PC-3 (cell line): ENCODE measurements around the gene LTBP3. TPM values are rescaled to one million over a fixed set of nuclear protein-coding genes. Genes with fewer than 3 reads are reported as not detected.
A peak's percentile ranks its signal among the peaks of the same experiment; 100 is the strongest.

ENCODE experiments used
- ATAC-seq: fragments of 200-7000 bp; cut with Tn5 transposase; 2 replicates; pipeline ENCODE4 v1.9.1; 2020; ENCODE audit warnings: mild to moderate bottlenecking, moderate library complexity
- Bru-seq: library from RNA; stranded (reverse); fragments of 400-500 nt; gene quantifications from one replicate; lab custom pipeline; 2021; lab: Mats Ljungman, UMichigan
- BruChase-seq, 2 experiments: library from RNA; stranded (reverse); fragments of 400-500 nt; gene quantifications; one replicate each; lab custom pipeline; 2021; lab: Mats Ljungman, UMichigan
- BruUV-seq: library from RNA; stranded (reverse); fragments of 400-500 nt; replicated peaks from 2 replicates; lab custom pipeline; 2021; lab: Mats Ljungman, UMichigan
- CTCF ChIA-PET: fragments of 300-600 bp; sonication (Branson Sonifier 250); formaldehyde crosslinking; loops from one replicate; lab custom pipeline; 2022; ENCODE audit warnings: antibody characterized with exemption; lab: Charles Lee
- POLR2A ChIA-PET: fragments of 300-600 bp; sonication (Branson Sonifier 250); formaldehyde crosslinking; loops from one replicate; lab custom pipeline; 2022; ENCODE audit warnings: antibody characterized with exemption; ENCODE audit not compliant: unreplicated experiment; lab: Charles Lee
- DNase-seq: peaks from one replicate; pipeline ENCODE4 v3.0.0-alpha.2; 2015
- H2AFZ ChIP-seq: fragments of 300-600 bp; sonication (generic); 2 replicates; pipeline ENCODE4 v1.6.0; 2016; ENCODE audit warnings: antibody characterized with exemption, low read length
- H3F3A ChIP-seq: fragments of 300-600 bp; sonication (generic); one replicate; pipeline ENCODE4 v1.6.0; 2017; ENCODE audit warnings: antibody characterized with exemption, low read length, control low read depth, mild to moderate bottlenecking; ENCODE audit not compliant: unreplicated experiment
- H3K27ac ChIP-seq: fragments of 300-600 bp; sonication (generic); 2 replicates; pipeline ENCODE4 v1.5.1; 2016; ENCODE audit warnings: mild to moderate bottlenecking, low read length
- H3K27me3 ChIP-seq: fragments of 300-600 bp; sonication (generic); 2 replicates; pipeline ENCODE4 v1.6.1; 2016; ENCODE audit warnings: low read length, mixed read lengths
- H3K36me3 ChIP-seq: fragments of 300-600 bp; sonication (generic); 2 replicates; pipeline ENCODE4 v1.6.1; 2016; ENCODE audit warnings: low read depth, mixed run types, low read length, mixed read lengths
- H3K4me1 ChIP-seq: fragments of 300-600 bp; sonication (generic); 2 replicates; pipeline ENCODE4 v1.5.1; 2016; ENCODE audit warnings: low read length; ENCODE audit not compliant: insufficient read depth
- H3K4me2 ChIP-seq: fragments of 300-600 bp; sonication (generic); 2 replicates; pipeline ENCODE4 v1.6.0; 2016; ENCODE audit warnings: low read length
- H3K4me3 ChIP-seq: fragments of 300-600 bp; sonication (generic); 2 replicates; pipeline ENCODE4 v1.5.1; 2016; ENCODE audit warnings: mild to moderate bottlenecking, low read length, mixed read lengths
- H3K79me2 ChIP-seq: fragments of 300-600 bp; sonication (generic); 2 replicates; pipeline ENCODE4 v1.6.1; 2017; ENCODE audit warnings: low read length, mixed read lengths
- H3K9ac ChIP-seq: fragments of 300-600 bp; sonication (generic); 2 replicates; pipeline ENCODE4 v1.6.0; 2016; ENCODE audit warnings: mild to moderate bottlenecking, low read length
- H3K9me2 ChIP-seq: fragments of 300-600 bp; sonication (generic); replicated peaks from 2 replicates; pipeline ENCODE4 v1.6.1; 2016; ENCODE audit warnings: mixed run types, low read length, mixed read lengths
- H3K9me3 ChIP-seq: fragments of 300-600 bp; sonication (generic); 2 replicates; pipeline ENCODE4 v1.6.1; 2016; ENCODE audit warnings: low read length, mixed read lengths
- H4K20me1 ChIP-seq: fragments of 300-600 bp; sonication (generic); 2 replicates; pipeline ENCODE4 v1.6.1; 2016; ENCODE audit warnings: low read length, mixed read lengths
- EZH2 ChIP-seq: fragments of 300-600 bp; sonication (generic); IDR thresholded peaks from one replicate; pipeline ENCODE4 v1.6.1; 2017; ENCODE audit warnings: antibody characterized with exemption, mild to moderate bottlenecking, low read length; ENCODE audit not compliant: unreplicated experiment
- EZH2phosphoT487 ChIP-seq: fragments of 300-600 bp; sonication (generic); IDR thresholded peaks from 2 replicates; pipeline ENCODE4 v1.6.1; 2018; ENCODE audit warnings: mild to moderate bottlenecking, antibody characterized with exemption, low read length, borderline replicate concordance
- intact Hi-C: fragments of 100-400 bp; cut with micrococcal nuclease; formaldehyde crosslinking; loops from 2 replicates; pipeline ENCODE4 v1.9.0; 2023
- long read RNA-seq: library from polyadenylated mRNA; unstranded; transcript quantifications from one replicate; pipeline ENCODE4 v2.0.0, GENCODE V29; 2021; ENCODE audit not compliant: unreplicated experiment
- total RNA-seq: library from RNA; depleted of rRNA; stranded (reverse); fragments of >200 nt; gene quantifications from 2 replicates; pipeline ENCODE4 v1.2.3, GENCODE V29; 2014; rRNA removed
- TF ChIP-seq, protein P1 (sequence below): fragments of 300-600 bp; sonication (generic); conservative IDR thresholded peaks from 2 replicates; pipeline ENCODE4 v1.5.1; 2017; ENCODE audit warnings: antibody characterized with exemption, low read depth, mild to moderate bottlenecking, low read length

The LTBP3 gene
- total RNA-seq = 197 and 233 TPM in 2 replicates
- percentile 76 among the genes with signal in this experiment for Bru-seq, nascent RNA
- BruChase-seq, experiment 1, labeled RNA remaining after a 6-hour chase = percentile 85 among the genes with signal in this experiment
- BruChase-seq, experiment 2, labeled RNA remaining after a 2-hour chase = percentile 80 among the genes with signal in this experiment
- long read RNA-seq, transcript LTBP3-221 (17 exons, 3,327 nt) = minor isoform, 13 of 424 reads
- long read RNA-seq, transcript LTBP3-212 (12 exons, 1,997 nt) = minor isoform, 6 of 424 reads
- long read RNA-seq, transcript LTBP3-220 (6 exons, 748 nt) = major isoform, 78 of 424 reads
- long read RNA-seq, partial matches to known transcripts = 282 of 424 reads
- long read RNA-seq, other reads (novel, unspliced or antisense) = 40 of 424 reads

DNA sequence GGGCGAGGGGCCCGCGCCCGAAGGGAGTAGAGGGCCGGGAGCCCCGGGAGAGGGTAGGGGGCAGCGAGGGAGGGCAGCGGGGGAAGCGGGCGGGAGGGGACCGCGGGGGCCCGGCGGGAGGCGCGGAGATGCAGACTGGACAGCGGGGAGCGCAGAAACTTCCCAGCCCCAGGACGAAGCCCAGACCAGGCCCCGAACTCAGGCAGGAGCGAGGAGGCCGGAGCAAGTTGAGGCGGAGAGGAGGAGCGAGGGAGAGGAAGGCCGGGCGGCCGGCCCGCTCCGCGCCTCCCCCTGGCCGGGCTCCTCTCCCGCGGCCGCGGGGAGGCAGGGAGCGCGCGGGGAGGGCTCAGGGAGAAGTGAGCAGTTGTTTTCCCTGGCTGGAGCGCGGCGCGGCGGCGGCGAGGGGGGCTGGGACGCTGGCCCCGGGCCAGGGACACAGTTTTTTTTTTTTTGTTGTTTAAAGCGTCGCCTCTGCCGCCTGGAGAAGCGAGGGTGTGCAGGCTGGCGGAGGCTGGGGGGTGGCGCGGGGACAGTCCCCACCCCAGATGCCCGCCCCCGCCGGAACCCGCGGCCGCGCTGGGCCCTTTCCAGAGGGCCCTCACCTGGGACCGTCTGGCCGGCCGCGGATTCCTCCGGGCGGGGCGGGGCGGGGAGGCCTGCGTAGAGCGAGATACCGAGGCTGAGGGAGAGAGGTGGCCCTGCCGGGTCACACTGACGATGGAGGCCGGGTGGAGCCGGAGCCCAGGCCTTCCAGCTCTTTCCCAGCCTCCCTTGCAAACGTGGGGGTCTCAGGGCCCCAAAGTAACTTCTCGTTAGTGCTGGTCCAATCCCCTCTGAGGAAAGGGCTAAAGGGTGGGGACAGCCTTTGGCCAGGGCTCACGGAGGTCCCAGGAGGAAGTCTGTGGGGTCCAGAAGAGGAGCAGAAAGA is at the start of gene LTBP3:
Gene LTBP3, minus strand, starts transcription at position 358 of the 928 bp plus-strand sequence. CDS start 400 bp downstream, outside the sequence.
- Histone ChIP-seq H4K20me1 (no peaks in the 10 kb centered on the region), H3F3A (peaks cover 12% of the 10 kb centered on the region), H3K4me3 (peak within 1 kb of the TSS; percentile 68), H2AFZ (peak within 1 kb of the TSS; percentile 54), H3K9ac (peak within 1 kb of the TSS; percentile 56), H3K4me1 (peaks cover 59% of the 10 kb centered on the region), H3K79me2 (peaks cover 27% of the 10 kb centered on the region), H3K27me3 (no peaks in the 10 kb centered on the region), H3K4me2 (peak within 1 kb of the TSS; percentile 93), H3K36me3 (no peaks in the 10 kb centered on the region), H3K9me2 (no peaks in the 10 kb centered on the region), H3K9me3 (no peaks in the 10 kb centered on the region), H3K27ac (peak within 1 kb of the TSS; percentile 91)
- CTCF ChIA-PET = no interaction called here
- intact Hi-C loops = no loop called here
- no TSS peak for BruUV-seq
- TF ChIP-seq EZH2 (no peak), EZH2phosphoT487 (no peak)
- TF ChIP-seq, protein P1, sequence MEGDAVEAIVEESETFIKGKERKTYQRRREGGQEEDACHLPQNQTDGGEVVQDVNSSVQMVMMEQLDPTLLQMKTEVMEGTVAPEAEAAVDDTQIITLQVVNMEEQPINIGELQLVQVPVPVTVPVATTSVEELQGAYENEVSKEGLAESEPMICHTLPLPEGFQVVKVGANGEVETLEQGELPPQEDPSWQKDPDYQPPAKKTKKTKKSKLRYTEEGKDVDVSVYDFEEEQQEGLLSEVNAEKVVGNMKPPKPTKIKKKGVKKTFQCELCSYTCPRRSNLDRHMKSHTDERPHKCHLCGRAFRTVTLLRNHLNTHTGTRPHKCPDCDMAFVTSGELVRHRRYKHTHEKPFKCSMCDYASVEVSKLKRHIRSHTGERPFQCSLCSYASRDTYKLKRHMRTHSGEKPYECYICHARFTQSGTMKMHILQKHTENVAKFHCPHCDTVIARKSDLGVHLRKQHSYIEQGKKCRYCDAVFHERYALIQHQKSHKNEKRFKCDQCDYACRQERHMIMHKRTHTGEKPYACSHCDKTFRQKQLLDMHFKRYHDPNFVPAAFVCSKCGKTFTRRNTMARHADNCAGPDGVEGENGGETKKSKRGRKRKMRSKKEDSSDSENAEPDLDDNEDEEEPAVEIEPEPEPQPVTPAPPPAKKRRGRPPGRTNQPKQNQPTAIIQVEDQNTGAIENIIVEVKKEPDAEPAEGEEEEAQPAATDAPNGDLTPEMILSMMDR = no peak
- ATAC-seq (peak; percentile 9), DNase-seq (peak; percentile 72)
- POLR2A ChIA-PET = no interaction called here

DNA sequence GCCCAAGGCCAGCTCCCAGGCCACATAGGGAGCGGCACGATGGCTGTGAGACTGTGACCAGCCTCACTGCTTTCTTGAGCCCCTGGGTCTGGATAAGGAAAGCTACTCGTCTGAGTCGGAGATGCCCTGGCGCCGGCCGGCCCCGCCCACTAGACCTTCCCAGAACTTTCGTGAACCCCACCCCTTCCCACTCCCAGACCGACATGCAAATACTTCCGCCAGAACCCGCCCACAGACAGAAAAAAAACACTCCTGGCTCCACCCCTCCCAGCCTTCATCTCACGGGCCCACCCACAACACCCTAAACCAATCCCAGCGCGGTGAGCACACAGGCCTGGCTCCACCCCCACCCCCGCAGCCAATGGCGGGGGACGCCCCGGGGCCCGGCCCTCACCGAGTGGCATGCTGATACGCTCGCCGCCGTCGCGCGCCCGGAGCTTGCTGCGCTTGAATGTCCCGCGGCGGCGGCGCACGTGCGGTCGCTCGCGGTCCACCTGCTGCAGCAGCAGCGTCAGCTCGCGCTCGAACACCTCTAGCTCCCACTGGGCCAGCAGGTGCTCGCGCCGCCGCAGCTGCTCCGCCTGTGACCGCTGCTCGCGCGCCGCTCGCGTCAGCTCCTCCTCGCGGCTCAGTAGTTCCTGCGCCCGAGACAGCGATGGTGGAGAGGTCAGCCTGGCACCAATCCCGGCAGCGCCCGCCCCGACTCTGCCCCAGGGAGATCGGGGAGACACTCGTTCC is 48.9 kb upstream of the LTBP3 start:
- H3K27me3 ChIP-seq = no peaks in the 10 kb centered on the region
- no peak for DNase-seq
- no peak overlapping the region for H2AFZ ChIP-seq
- H3K27ac ChIP-seq = no peak overlapping the region
- TF ChIP-seq, protein P1 = no peak
- TF ChIP-seq EZH2 (no peak), EZH2phosphoT487 (no peak)
- peaks cover 24% of the 10 kb centered on the region for H3K79me2 ChIP-seq
- H3K4me2 ChIP-seq = no peak overlapping the region
- peaks cover 21% of the 10 kb centered on the region for H3K36me3 ChIP-seq
- peaks cover 12% of the 10 kb centered on the region for H3K4me1 ChIP-seq
- H3K9me3 ChIP-seq = no peaks in the 10 kb centered on the region
- no peak overlapping the region for H3K9ac ChIP-seq
- no peak for ATAC-seq
- ChIA-PET POLR2A (no interaction called here), CTCF (no interaction called here)
- BruUV-seq = no TSS peak
- no peak overlapping the region for H3K4me3 ChIP-seq
- intact Hi-C loops = no loop called here
- no peaks in the 10 kb centered on the region; the same call in 1 of the 2 replicates for H4K20me1 ChIP-seq
- H3F3A ChIP-seq = no peaks in the 10 kb centered on the region
- no peaks in the 10 kb centered on the region for H3K9me2 ChIP-seq
